Activated CD8-positive, alpha-beta T cell treated with anti-CD3 and anti-CD28 coated beads for 36 hours (primary cell): Measurements from ENCODE around the gene KCTD15. TPM values are rescaled to one million over a fixed set of nuclear protein-coding genes. Genes with fewer than 3 reads are reported as not detected.

Experiments used
- ATAC-seq: fragments of 200-7000 bp; cut with Tn5 transposase; one replicate; pipeline ENCODE4 v1.10.0; 2021; ENCODE audit warnings: mild to moderate bottlenecking, moderate library complexity
- CTCF ChIA-PET: fragments of 350-600 bp; sonication (Branson Sonifier 250); formaldehyde crosslinking; loops from one replicate; lab custom pipeline; 2021; ENCODE audit warnings: antibody characterized with exemption; lab: Charles Lee
- POLR2A ChIA-PET: fragments of 350-600 bp; sonication (Branson Sonifier 250); formaldehyde crosslinking; loops from one replicate; lab custom pipeline; 2021; ENCODE audit warnings: antibody characterized with exemption; lab: Charles Lee
- DNase-seq: peaks from one replicate; pipeline ENCODE4 v3.0.0-alpha.2; 2020
- H3K27ac Mint-ChIP-seq: one replicate; pipeline ENCODE4 v1.8.0; 2021; ENCODE audit warnings: mild to moderate bottlenecking, mixed read lengths
- H3K27me3 Mint-ChIP-seq: one replicate; pipeline ENCODE4 v1.8.0; 2021; ENCODE audit warnings: mixed read lengths
- H3K36me3 Mint-ChIP-seq: one replicate; pipeline ENCODE4 v1.8.0; 2021; ENCODE audit warnings: low read depth, mixed read lengths
- H3K4me1 Mint-ChIP-seq: one replicate; pipeline ENCODE4 v1.8.0; 2021; ENCODE audit warnings: low read depth, mixed read lengths
- H3K4me3 Mint-ChIP-seq: one replicate; pipeline ENCODE4 v1.8.0; 2021; ENCODE audit warnings: mild to moderate bottlenecking, moderate library complexity, mixed read lengths
- H3K9me3 Mint-ChIP-seq: one replicate; pipeline ENCODE4 v1.8.0; 2021; ENCODE audit warnings: mixed read lengths
- intact Hi-C: fragments of 100-400 bp; cut with micrococcal nuclease; formaldehyde crosslinking; loops from one replicate; pipeline ENCODE4 v1.10.0; 2022
- total RNA-seq, 2 experiments: library from RNA; stranded (reverse); gene quantifications; one replicate each; pipeline ENCODE4 v1.2.3, GENCODE V29; 2021
- TF ChIP-seq, protein P1 (sequence below): fragments of 200-600 bp; IDR thresholded peaks from one replicate; pipeline ENCODE4 v1.8.0; 2022; ENCODE audit warnings: antibody characterized with exemption, mild to moderate bottlenecking

KCTD15 gene
- total RNA-seq, 2 experiments from 2014 or later, result 8.3 to 8.8 TPM

DNA sequence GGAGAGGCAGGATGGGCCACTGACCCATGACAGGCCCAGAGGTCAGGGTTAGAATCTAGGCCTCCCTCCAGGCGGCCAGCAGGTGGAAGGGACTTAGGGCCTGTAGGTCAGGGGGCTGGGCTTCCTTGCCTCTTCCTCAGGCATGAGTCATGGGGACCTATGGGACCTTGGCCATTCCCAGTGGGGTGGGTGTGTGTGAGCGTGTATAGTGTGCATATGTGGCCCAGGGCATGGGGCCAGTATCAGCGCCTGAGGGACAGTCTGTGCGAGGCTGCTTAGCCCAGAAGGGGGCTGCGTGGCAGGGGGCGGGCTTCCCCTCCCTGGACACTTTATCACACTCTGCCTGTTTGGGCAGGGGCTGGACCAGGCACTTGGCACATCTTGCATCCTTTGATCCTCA, 13.3 kb downstream of the KCTD15 start:
- ATAC-seq, result no peak
- intact Hi-C loops, result no loop called here
- Mint-ChIP-seq H3K36me3 (no peaks in the 10 kb centered on the region), H3K4me3 (no peak overlapping the region), H3K27me3 (no peaks in the 10 kb centered on the region), H3K27ac (no peak overlapping the region), H3K9me3 (no peaks in the 10 kb centered on the region), H3K4me1 (no peaks in the 10 kb centered on the region)
- CTCF ChIA-PET, result no interaction called here
- no peak for DNase-seq
- TF ChIP-seq, protein P1, sequence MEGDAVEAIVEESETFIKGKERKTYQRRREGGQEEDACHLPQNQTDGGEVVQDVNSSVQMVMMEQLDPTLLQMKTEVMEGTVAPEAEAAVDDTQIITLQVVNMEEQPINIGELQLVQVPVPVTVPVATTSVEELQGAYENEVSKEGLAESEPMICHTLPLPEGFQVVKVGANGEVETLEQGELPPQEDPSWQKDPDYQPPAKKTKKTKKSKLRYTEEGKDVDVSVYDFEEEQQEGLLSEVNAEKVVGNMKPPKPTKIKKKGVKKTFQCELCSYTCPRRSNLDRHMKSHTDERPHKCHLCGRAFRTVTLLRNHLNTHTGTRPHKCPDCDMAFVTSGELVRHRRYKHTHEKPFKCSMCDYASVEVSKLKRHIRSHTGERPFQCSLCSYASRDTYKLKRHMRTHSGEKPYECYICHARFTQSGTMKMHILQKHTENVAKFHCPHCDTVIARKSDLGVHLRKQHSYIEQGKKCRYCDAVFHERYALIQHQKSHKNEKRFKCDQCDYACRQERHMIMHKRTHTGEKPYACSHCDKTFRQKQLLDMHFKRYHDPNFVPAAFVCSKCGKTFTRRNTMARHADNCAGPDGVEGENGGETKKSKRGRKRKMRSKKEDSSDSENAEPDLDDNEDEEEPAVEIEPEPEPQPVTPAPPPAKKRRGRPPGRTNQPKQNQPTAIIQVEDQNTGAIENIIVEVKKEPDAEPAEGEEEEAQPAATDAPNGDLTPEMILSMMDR, result no peak
- POLR2A ChIA-PET, result no interaction called here

DNA sequence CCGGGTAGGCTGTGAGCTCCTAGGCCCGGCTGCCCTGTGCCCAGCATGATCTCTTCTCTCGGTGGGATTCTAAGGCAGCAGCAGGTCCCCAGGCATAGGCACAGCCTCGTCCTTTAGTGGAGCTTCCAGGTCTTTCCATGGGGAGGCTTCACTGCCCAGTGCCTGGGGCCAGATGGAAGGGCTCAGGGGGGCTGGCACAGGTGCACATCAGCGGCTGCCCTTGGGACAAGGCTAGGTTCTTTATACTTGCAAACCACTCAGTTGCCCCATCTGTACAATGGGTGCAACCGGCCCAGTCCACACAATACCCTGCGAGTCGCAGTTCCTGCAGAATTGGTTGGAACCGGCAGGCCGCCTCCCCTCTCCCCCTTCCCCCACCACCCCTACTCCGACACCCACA, 14.2 kb downstream of the KCTD15 start:
- no peaks in the 10 kb centered on the region for H3K4me1 Mint-ChIP-seq
- TF ChIP-seq, protein P1, result no peak
- H3K36me3 Mint-ChIP-seq, result no peaks in the 10 kb centered on the region
- no peak overlapping the region for H3K27ac Mint-ChIP-seq
- no peaks in the 10 kb centered on the region for H3K27me3 Mint-ChIP-seq
- POLR2A ChIA-PET, result interaction anchor here (0.9 kb wide), 1 partner anchor 16 kb away, joined by 3 read pairs; no protein-coding TSS in a partner anchor
- intact Hi-C loops, result no loop called here
- no peak overlapping the region for H3K4me3 Mint-ChIP-seq
- DNase-seq, result no peak
- H3K9me3 Mint-ChIP-seq, result no peaks in the 10 kb centered on the region
- ATAC-seq, result no peak
- CTCF ChIA-PET, result no interaction called here

DNA sequence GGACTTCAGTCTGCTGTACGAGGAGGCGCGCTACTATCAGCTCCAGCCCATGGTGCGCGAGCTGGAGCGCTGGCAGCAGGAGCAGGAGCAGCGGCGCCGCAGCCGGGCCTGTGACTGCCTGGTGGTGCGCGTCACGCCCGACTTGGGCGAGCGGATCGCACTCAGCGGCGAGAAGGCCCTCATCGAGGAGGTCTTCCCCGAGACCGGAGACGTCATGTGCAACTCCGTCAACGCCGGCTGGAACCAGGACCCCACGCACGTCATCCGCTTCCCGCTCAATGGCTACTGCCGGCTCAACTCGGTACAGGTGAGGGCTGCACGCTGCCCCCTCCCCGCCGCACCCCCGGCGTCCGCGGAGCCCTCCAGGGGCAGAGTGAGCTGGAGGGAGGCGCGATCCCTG, 14.6 kb downstream of the KCTD15 start:
- no peaks in the 10 kb centered on the region for H3K27me3 Mint-ChIP-seq
- intact Hi-C loops, result no loop called here
- no peaks in the 10 kb centered on the region for H3K36me3 Mint-ChIP-seq
- DNase-seq, result no peak
- H3K27ac Mint-ChIP-seq, result no peak overlapping the region
- no peak for ATAC-seq
- ChIA-PET CTCF (no interaction called here), POLR2A (interaction anchor here (0.9 kb wide), 1 partner anchor 17 kb away, joined by 3 read pairs; no protein-coding TSS in a partner anchor)
- no peak overlapping the region for H3K4me3 Mint-ChIP-seq
- TF ChIP-seq, protein P1, result no peak
- no peaks in the 10 kb centered on the region for H3K9me3 Mint-ChIP-seq
- H3K4me1 Mint-ChIP-seq, result no peaks in the 10 kb centered on the region

DNA sequence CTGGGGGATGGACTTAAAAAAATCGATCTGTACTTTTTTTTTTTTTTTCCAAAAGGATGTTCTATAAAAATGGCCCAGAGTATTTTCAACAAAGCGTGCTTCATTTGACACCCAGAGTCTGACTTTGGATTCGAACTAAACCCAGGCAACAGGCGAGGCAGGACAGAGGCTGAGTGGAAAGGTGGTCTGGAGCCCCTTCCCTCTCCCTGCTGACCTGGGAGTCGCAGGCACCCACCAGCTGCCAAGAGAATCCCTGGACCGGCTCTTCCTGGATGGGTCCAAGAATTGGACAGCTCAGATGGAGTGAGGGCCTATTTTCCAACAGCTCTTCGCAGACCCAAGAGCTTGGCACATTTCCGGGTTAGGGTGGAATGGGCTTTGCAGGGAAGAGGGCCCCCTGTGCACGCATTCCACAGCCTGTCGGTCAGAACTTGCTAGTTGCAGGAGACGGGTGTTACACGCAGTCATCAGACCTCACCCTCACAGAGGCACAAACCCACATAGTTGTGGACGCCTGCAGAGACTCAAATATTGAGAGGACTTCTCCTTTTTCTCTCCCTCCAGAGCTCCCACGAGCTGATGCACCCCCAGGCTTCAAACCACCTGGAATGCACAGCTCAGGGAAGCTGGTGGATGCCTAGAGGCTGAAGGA, 15.2 kb downstream of the KCTD15 start:
- intact Hi-C loops, result no loop called here
- no peak overlapping the region for H3K4me3 Mint-ChIP-seq
- H3K27ac Mint-ChIP-seq, result no peak overlapping the region
- no peak for ATAC-seq
- peaks cover under 1% of the 10 kb centered on the region for H3K27me3 Mint-ChIP-seq
- TF ChIP-seq, protein P1, result no peak
- DNase-seq, result no peak
- ChIA-PET CTCF (no interaction called here), POLR2A (interaction anchor here (0.9 kb wide), 1 partner anchor 17 kb away, joined by 3 read pairs; no protein-coding TSS in a partner anchor)
- no peaks in the 10 kb centered on the region for H3K4me1 Mint-ChIP-seq
- H3K9me3 Mint-ChIP-seq, result no peaks in the 10 kb centered on the region
- H3K36me3 Mint-ChIP-seq, result no peaks in the 10 kb centered on the region

DNA sequence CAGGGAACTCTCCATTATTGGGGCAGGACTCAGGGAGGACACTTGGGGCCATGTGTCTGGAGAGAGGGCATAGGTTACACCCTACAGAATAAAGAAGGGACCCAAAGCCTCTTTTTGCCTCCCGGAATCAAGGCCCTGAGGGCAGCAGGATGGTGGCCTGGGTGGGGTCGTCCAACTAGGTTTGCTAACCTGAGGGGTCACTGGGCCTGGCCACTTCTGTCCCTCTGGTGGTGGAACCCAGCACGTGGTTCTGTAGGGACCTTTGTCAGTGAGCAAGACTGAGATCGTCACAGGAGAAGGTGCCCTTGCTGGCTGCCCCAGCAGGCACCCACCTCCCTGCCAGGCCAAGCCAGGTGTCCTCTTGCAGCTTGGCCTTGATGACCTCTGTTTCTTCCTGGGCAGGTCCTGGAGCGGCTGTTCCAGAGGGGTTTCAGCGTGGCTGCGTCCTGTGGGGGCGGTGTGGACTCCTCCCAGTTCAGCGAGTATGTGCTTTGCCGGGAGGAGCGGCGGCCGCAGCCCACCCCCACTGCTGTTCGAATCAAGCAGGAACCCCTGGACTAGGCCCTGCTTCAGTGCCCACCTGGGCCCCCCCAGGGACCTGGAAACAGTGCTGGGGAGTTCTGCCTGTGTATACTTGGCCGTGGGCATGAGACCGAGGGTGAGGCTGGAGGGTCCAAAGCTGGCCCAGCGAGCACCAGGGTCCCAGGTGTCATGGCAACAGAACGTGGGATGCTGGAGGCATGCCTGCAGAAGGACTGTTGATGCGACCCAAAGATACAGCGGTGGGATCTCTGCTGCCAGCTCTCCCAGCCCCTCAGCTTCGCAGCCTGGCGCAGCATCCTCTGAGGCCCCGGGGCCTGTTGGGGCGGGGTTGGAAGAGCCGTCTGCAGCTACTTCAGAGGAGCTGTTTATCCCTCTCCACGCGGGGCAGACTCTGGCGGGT, 16.0 kb downstream of the KCTD15 start:
- intact Hi-C loops, result no loop called here
- POLR2A ChIA-PET, result no interaction called here
- DNase-seq (no peak), ATAC-seq (no peak)
- TF ChIP-seq, protein P1, result no peak
- CTCF ChIA-PET, result no interaction called here
- Mint-ChIP-seq H3K4me3 (no peak overlapping the region), H3K4me1 (no peaks in the 10 kb centered on the region), H3K27me3 (peaks cover 5% of the 10 kb centered on the region), H3K9me3 (no peaks in the 10 kb centered on the region), H3K27ac (no peak overlapping the region), H3K36me3 (no peaks in the 10 kb centered on the region)
